Duodenal mucosa (tissue), 2 donors: ENCODE data around the gene IL1A.
"Not testable (repeated sequence)": the region's sequence is repeated elsewhere in the genome, so short reads cannot be mapped to it uniquely, and the experiment has no call there.

Experiments
- H3K27ac ChIP-seq: one replicate; pipeline ENCODE4 v1.7.0; 2013; ENCODE audit warnings: low read depth, low read length
- H3K27me3 ChIP-seq, 2 donors: one replicate each; pipeline ENCODE4 v1.7.0; 2013; ENCODE audit warnings: low read length in 2 of 2, control low read depth in 1 of 2; ENCODE audit not compliant: insufficient read depth in 2 of 2, control insufficient read depth in 1 of 2
- H3K36me3 ChIP-seq, 2 donors: one replicate each; pipeline ENCODE4 v1.7.0; 2013; ENCODE audit warnings: low read length in 2 of 2, control low read depth in 1 of 2; ENCODE audit not compliant: insufficient read depth in 2 of 2, control insufficient read depth in 1 of 2
- H3K4me1 ChIP-seq, 2 donors: one replicate each; pipeline ENCODE4 v1.7.0; 2013; ENCODE audit warnings: low read length in 2 of 2, control low read depth in 1 of 2; ENCODE audit not compliant: insufficient read depth in 2 of 2, control insufficient read depth in 1 of 2
- H3K4me3 ChIP-seq, 2 donors: one replicate each; pipeline ENCODE4 v1.7.0; 2013; ENCODE audit warnings: low read length in 2 of 2, low read depth in 1 of 2
- H3K9ac ChIP-seq, 2 donors: one replicate each; pipeline ENCODE4 v1.7.0; 2013; ENCODE audit warnings: low read length in 2 of 2, low read depth in 1 of 2
- H3K9me3 ChIP-seq, 2 donors: one replicate each; pipeline ENCODE4 v1.7.0; 2013; ENCODE audit warnings: low read length in 2 of 2, control low read depth in 1 of 2; ENCODE audit not compliant: control insufficient read depth in 1 of 2

The IL1A gene

DNA sequence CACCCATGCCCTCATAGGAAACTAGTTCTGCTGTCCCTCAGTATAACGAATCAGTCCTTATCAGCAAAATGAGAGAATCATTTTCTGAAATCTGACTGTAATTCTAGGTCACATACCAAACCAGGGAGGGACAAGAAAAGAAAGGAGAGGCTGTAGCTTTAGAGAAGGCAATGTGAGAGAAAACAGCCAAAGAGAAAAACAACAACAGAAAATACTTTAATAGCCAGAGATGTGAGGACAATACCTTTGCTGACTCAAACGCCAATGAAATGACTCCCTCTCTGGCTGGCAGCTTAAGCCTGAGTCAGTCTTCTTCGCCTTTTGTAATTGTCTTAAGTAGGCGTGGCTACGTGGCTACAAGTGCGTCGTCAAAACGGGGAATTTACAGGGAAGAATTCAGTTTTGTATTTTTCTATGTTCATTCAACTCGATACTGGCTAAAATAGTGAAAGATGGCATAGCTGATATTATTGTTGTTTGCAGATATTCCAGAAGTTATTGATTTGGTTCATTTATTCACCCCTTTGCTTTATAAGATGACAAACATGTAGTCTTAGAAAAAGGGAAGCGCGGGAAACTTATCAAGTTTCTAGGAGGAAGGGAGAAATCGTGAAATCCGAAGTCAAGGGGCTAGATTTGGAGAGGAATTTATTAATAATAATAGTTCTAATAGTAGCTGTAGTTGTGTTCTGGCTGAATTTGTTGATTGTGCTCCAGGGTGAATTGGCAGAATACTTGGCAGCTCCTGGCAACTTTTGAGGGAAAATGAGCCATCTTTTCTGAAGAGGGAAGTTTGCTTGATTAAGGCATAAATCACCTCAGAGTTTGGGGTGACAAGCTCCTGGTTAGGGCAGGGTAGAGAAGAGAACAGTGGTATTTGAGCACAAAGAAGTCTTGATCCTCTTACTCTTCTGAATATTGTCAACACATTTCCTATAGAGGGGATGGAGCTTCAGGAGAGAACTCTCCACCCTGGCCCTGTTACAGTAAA lies at the start of gene IL1A:
Gene IL1A (minus strand): TSS at position 295 of the 991 bp plus-strand sequence. CDS start 723 bp downstream, outside the sequence.
- no peak within 1 kb of the TSS for H3K27ac ChIP-seq
- no peak within 1 kb of the TSS for H3K4me3 ChIP-seq
- no peaks in the 10 kb centered on the region for H3K4me1 ChIP-seq
- no peak within 1 kb of the TSS for H3K9ac ChIP-seq
- H3K9me3 ChIP-seq = no peaks in the 10 kb centered on the region
- H3K36me3 ChIP-seq = no peaks in the 10 kb centered on the region
- no peaks in the 10 kb centered on the region for H3K27me3 ChIP-seq

DNA sequence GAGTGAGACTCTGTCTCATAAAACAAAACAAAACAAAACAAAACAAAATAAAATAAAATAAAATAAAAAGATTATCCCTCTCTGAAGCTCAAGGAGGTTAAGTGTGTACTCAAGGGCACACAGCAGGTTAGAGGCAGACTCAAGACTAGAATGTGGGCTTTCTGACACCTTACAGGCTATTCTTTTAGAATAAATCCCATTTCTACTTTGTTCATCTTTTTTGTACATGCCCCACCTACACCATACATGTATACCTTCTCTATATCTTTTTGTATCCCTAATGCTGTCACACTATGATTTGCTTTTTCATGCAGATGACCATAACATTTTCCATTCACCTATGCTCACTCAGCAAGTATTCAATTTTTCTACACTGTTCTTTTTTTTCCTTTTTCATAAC lies 49.7 kb upstream of the IL1A start:
- Histone ChIP-seq H3K36me3 (no peaks in the 10 kb centered on the region), H3K4me1 (peaks cover 17 to 39% of the 10 kb centered on the region in 2 donors), H3K27me3 (no peaks in the 10 kb centered on the region), H3K27ac (no peak overlapping the region), H3K4me3 (no peak overlapping the region), H3K9ac (no peak overlapping the region), H3K9me3 (no peaks in the 10 kb centered on the region)

GRCh38 chr2:112833639-112833931 lies 49.3 kb upstream of the IL1A start:
- H3K27me3 ChIP-seq, H3K4me3 ChIP-seq, H3K36me3 ChIP-seq, H3K9ac ChIP-seq, H3K27ac ChIP-seq, H3K9me3 ChIP-seq: not testable (repeated sequence)
- peaks cover 17 to 39% of the 10 kb centered on the region in 2 donors for H3K4me1 ChIP-seq

GRCh38 chr2:112832841-112833638 lies 48.7 kb upstream of the IL1A start:
- H3K9ac ChIP-seq = no peak overlapping the region

GRCh38 chr2:112831946-112832840 lies 47.9 kb upstream of the IL1A start:
- H3K9me3 ChIP-seq = no peaks in the 10 kb centered on the region

More at GRCh38 chr2:112832841-112833638, 48.7 kb upstream of the IL1A start:
- Histone ChIP-seq H3K27me3 (no peaks in the 10 kb centered on the region), H3K9me3 (no peaks in the 10 kb centered on the region), H3K36me3 (no peaks in the 10 kb centered on the region), H3K27ac (no peak overlapping the region), H3K4me1 (peaks cover 17 to 39% of the 10 kb centered on the region in 2 donors), H3K4me3 (no peak overlapping the region)

GRCh38 chr2:112831513-112831845 lies 47.2 kb upstream of the IL1A start:
- H3K27ac ChIP-seq = no peak overlapping the region
- H3K4me3 ChIP-seq = no peak overlapping the region
- no peaks in the 10 kb centered on the region for H3K36me3 ChIP-seq
- H3K9me3 ChIP-seq = no peaks in the 10 kb centered on the region
- H3K9ac ChIP-seq = no peak overlapping the region
- peaks cover 16 to 32% of the 10 kb centered on the region in 2 donors for H3K4me1 ChIP-seq
- no peaks in the 10 kb centered on the region for H3K27me3 ChIP-seq

More at GRCh38 chr2:112831946-112832840, 47.9 kb upstream of the IL1A start:
- no peaks in the 10 kb centered on the region for H3K27me3 ChIP-seq
- H3K4me1 ChIP-seq = peaks cover 17 to 39% of the 10 kb centered on the region in 2 donors
- no peak overlapping the region for H3K4me3 ChIP-seq
- no peaks in the 10 kb centered on the region for H3K36me3 ChIP-seq
- no peak overlapping the region for H3K9ac ChIP-seq
- no peak overlapping the region for H3K27ac ChIP-seq

DNA sequence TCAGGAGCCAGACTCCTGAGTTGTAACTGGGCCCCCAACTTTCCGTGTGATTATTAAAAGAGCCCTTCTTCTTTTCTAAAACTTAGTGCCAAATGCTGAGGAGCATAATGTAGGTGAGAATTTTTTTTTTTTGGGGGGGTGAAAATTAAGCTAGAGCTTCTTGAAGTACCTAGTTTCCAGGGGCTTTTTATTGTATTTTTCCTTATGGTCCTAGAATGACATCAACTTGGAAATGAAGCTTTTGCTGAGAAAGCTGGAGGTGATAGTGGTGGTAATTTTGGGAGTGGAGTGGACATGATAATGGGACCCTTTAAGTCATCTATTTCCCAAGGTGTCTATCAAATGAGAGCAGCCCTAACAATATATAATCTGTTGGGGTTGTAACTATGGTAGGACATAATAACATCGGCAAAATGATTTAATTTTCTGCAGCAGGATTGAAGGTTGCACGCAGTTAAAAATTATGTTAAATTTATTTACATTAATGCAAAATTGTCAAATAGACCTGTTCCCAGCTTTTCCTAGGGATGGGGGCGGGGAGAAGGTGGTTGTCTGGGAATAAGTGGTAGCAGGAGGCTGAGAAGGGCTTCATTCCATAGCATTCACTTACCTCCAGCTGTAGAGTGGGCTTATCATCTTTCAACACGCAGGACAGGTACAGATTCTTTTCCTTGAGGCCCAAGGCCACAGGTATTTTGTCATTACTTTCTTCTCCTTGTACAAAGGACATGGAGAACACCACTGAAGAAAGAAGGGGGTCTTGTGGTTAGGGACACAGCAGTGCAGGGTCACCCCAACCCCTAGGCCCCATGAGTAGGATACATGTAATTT lies 46.6 kb upstream of the IL1A start:
- no peaks in the 10 kb centered on the region for H3K36me3 ChIP-seq
- H3K27me3 ChIP-seq = no peaks in the 10 kb centered on the region
- H3K4me1 ChIP-seq = peaks cover 10 to 26% of the 10 kb centered on the region in 2 donors
- no peak overlapping the region for H3K4me3 ChIP-seq
- no peaks in the 10 kb centered on the region for H3K9me3 ChIP-seq
- no peak overlapping the region for H3K9ac ChIP-seq
- H3K27ac ChIP-seq = no peak overlapping the region

DNA sequence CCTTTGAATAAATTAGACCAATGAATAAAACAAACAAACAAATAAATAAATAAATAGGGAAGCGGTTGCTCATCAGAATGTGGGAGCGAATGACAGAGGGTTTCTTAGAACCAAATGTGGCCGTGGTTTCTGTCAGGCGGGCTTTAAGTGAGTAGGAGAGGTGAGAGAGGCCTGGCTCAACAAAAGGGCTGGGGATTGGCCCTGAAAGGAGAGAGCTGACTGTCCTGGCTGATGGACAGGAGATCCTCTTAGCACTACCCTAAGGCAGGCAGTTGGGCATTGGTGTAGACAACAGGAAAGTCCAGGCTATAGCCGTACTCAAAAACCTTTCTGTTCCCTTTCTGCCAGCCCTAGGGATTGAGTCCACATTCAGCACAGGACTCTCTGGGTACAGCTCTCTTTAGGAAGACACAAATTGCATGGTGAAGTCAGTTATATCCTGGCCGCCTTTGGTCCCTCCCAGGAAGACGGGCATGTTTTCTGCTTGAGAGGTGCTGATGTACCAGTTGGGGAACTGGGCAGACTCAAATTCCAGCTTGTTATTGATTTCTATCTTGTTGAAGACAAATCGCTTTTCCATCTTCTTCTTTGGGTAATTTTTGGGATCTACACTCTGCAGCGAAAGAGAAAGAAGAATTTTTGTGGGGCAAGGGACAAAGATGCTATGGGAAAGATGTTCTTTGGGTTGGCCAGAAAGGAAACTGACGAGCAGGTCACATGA lies 45.8 kb upstream of the IL1A start:
- Histone ChIP-seq H3K4me1 (peaks cover 9 to 18% of the 10 kb centered on the region in 2 donors), H3K9ac (no peak overlapping the region), H3K9me3 (no peaks in the 10 kb centered on the region), H3K4me3 (no peak overlapping the region), H3K27me3 (no peaks in the 10 kb centered on the region), H3K27ac (no peak overlapping the region), H3K36me3 (no peaks in the 10 kb centered on the region)
